DMS153 treated with DMSO at 0.1 percent for 48 hours (cell line): Measurements from ENCODE around the gene C1orf87.

Experiments
- DNase-seq: peaks from one replicate; lab custom pipeline; 2025; ENCODE audit not compliant: unreplicated experiment; lab: John Stamatoyannopoulos, UW

Gene C1orf87

DNA sequence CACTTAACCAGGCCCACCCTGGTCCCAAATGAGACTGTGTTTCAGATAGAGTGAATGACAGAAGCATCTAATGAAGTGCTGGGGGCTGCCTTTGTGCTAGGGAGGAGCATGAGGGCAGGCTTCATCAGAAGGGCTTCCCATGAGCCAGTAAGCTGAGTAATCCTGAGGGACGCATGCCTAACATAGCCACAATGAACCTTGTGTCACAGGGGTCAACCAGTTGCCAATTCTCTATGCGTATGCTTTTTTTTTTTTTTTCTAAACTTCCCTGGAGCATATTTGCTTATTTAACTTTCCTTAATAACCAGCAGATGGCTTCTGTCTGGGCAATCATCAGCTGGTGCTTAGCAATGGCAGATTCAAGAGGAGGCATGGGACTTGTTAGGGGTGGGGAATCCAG, 121.5 kb downstream of the C1orf87 start:
- no peak for DNase-seq

DNA sequence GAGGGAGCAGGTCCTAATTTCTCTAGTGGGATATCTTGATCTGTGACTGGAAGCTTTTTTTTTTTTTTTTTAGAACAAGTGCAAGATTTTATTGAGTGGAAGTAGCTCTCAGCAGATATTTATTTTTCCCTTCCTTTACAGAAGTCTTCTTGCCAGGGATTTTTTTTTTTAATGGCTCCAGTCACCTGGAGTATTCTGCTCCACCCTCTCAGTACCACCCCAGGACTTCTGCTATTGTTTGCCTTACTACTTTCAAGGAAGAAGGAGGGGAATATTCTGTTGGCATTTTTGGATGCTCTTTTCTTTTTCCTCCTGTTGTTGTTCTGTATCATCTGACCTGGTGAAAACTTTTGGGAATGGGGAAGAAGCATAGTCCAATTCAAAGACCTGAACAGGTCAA, 123.9 kb downstream of the C1orf87 start:
- DNase-seq: no peak

DNA sequence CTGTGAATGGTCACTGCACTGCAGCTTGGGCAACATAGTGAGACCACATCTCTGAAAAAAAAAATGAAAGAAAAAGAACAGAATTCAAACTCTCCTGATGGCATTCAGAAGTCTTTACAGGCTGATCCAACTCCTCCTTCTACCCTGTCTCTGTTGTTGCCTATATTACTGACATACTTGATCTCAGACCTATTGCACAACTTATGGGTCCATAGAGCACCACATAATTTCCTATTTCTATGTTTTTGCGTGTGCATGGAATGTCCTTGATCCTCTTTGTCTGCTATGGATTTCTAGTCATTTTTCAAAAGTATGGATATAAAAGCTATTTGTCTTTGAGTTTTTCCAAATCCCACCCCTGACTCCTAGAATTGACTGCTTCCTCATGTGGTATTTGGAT, 124.6 kb downstream of the C1orf87 start:
- no peak for DNase-seq

- DNase-seq: peak; percentile 69
Measured at GRCh38 chr1:59947047-59947938, 126.3 kb downstream of the C1orf87 start.

DNA sequence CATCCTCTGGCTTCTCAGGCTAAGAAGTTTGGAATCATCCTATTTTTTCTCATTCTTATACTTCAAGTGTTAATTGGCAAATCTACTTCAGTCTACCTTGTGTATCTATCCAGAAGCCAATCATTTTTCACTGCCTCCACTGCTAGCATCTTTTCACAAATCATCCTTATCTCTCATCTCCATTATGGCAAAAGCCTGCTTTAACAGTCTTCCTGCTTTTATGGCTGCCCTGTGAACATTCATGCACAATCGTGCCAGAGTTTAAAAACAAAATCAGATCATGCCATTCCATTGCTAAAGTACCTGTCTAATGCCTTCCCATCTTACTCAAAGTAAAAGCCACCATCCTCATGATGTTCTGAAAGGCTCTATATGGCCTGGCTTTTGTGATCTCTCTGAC, 127.8 kb downstream of the C1orf87 start:
- DNase-seq: no peak
